ENCODE measurements around the gene KCTD17. TPM values are rescaled to one million over a fixed set of nuclear protein-coding genes. Genes with fewer than 3 reads are reported as not detected.

The KCTD17 gene
- polyA plus RNA-seq, 2 of the 4 experiments (the other 2 are of a cell fraction) = 18.7 to 37.1 TPM

DNA sequence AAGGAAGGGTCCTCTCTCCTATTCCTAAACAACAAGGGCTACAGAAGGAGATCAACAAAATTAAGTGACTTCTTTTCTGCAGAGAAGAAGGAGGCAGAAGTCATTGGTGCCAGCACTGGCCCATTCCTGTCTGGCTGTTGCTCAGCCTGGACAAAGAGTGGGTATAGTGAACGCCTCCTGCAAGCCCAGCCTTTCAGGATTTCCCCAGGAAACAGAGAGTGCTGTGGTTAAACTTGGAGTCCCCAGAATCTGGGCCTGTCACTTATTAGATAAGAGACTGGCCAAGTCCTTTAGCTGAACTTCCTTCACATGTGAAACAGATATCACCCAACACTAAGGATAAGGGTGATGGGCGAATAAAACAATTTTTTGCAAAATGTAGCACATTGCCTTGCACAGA is 43.2 kb upstream of the KCTD17 start:
- ChIA-PET POLR2A (no interaction called here), CTCF (interaction anchor here (0.9 to 1.5 kb wide), 4 partner anchors 10 to 151 kb away, joined by 3 read pairs; no protein-coding TSS in a partner anchor)
- peaks cover 8% of the 10 kb centered on the region for H3K4me1 ChIP-seq
- FAIRE-seq (no peak), ATAC-seq (no peak), DNase-seq (ENCODE audit: low read depth in 1 of 2, low spot score in 1 of 2) (no peak)
- WGBS (ENCODE audit: missing lambda C conversion rate) = 53% methylated on average over 2 of the region's 2 CpGs
- no peak for TF ChIP-seq MAZ (IDR thresholded peaks at IDR 0.05; ENCODE audit: borderline replicate concordance, low read depth, low read length)
- TF ChIP-seq, protein P1, sequence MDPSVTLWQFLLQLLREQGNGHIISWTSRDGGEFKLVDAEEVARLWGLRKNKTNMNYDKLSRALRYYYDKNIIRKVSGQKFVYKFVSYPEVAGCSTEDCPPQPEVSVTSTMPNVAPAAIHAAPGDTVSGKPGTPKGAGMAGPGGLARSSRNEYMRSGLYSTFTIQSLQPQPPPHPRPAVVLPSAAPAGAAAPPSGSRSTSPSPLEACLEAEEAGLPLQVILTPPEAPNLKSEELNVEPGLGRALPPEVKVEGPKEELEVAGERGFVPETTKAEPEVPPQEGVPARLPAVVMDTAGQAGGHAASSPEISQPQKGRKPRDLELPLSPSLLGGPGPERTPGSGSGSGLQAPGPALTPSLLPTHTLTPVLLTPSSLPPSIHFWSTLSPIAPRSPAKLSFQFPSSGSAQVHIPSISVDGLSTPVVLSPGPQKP (IDR thresholded peaks at IDR 0.05; ENCODE audit: low read depth, low read length) = no peak
- TF ChIP-seq, protein P2, sequence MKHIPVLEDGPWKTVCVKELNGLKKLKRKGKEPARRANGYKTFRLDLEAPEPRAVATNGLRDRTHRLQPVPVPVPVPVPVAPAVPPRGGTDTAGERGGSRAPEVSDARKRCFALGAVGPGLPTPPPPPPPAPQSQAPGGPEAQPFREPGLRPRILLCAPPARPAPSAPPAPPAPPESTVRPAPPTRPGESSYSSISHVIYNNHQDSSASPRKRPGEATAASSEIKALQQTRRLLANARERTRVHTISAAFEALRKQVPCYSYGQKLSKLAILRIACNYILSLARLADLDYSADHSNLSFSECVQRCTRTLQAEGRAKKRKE (CRISPR knock-in tag; IDR thresholded peaks at IDR 0.05; ENCODE audit: low read depth) = no peak
- TF ChIP-seq NPAS2 (CRISPR knock-in tag; IDR thresholded peaks at IDR 0.05; ENCODE audit: borderline replicate concordance) = no peak
- TF ChIP-seq ZFP36 (IDR thresholded peaks at IDR 0.05; ENCODE audit: borderline replicate concordance, partially characterized antibody) = no peak
- no peak for TF ChIP-seq POLR2AphosphoS2 (conservative IDR thresholded peaks at IDR 0.05; ENCODE audit: low read length)
- TF ChIP-seq NFE2L2 (conservative IDR thresholded peaks at IDR 0.05; ENCODE audit: low read length) = no peak
- TF ChIP-seq ZSCAN20 (CRISPR knock-in tag; IDR thresholded peaks at IDR 0.05) = no peak
- TF ChIP-seq HOXB5 (CRISPR knock-in tag; IDR thresholded peaks at IDR 0.05) = no peak
- TF ChIP-seq, protein P3, sequence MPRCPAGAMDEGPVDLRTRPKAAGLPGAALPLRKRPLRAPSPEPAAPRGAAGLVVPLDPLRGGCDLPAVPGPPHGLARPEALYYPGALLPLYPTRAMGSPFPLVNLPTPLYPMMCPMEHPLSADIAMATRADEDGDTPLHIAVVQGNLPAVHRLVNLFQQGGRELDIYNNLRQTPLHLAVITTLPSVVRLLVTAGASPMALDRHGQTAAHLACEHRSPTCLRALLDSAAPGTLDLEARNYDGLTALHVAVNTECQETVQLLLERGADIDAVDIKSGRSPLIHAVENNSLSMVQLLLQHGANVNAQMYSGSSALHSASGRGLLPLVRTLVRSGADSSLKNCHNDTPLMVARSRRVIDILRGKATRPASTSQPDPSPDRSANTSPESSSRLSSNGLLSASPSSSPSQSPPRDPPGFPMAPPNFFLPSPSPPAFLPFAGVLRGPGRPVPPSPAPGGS (IDR thresholded peaks at IDR 0.05) = no peak
- H3K9me3 ChIP-seq = no peaks in the 10 kb centered on the region; the same call in 2 of the 3 replicates
- H3K27ac ChIP-seq = no peak overlapping the region
- H3K4me3 ChIP-seq = no peak overlapping the region
- H3K4me2 ChIP-seq = no peak overlapping the region

DNA sequence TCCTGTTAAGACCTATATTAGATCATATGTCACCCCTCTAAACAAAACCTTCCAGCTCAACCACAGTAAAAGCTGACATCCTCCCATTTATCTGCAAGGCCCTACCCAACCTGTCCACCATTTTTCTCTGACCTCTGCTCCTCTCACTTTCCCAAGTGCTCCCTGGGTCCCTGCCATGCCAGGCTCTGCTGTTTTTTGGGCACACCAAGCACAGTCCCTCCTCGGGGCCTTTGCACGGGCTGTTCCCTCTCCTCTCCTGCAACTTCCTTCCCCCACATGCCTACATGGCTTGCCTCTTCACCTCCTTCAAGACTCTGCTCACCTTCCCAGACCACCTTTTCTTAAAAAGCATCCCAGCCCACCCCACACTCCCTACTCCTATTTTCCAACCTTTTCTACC is 42.1 kb upstream of the KCTD17 start:
- Histone ChIP-seq H3K27ac (no peak overlapping the region), H3K4me1 (peaks cover 8% of the 10 kb centered on the region), H3K9me3 (no peaks in the 10 kb centered on the region; the same call in 2 of the 3 replicates), H3K4me2 (no peak overlapping the region), H3K4me3 (no peak overlapping the region)
- 90% methylated on average over 2 of the region's 2 CpGs for WGBS (ENCODE audit: missing lambda C conversion rate)
- no peak for ATAC-seq
- no peak for DNase-seq (ENCODE audit: low read depth in 1 of 2, low spot score in 1 of 2)
- TF ChIP-seq CBX2 (IDR thresholded peaks at IDR 0.05; ENCODE audit: borderline replicate concordance, low read depth) (no peak), EHMT2 (IDR thresholded peaks at IDR 0.05; ENCODE audit: low read depth) (no peak), FOXS1 (CRISPR knock-in tag; IDR thresholded peaks at IDR 0.05) (no peak), POLR2AphosphoS2 (conservative IDR thresholded peaks at IDR 0.05; ENCODE audit: low read length) (no peak), CBX8 (IDR thresholded peaks at IDR 0.05) (no peak), ZNF302 (CRISPR knock-in tag; IDR thresholded peaks at IDR 0.05) (no peak), RCOR1 (IDR thresholded peaks at IDR 0.05; ENCODE audit: low read depth, low read length) (no peak), BHLHE40 (IDR thresholded peaks at IDR 0.05; ENCODE audit: low read depth, low read length) (no peak)
- TF ChIP-seq, protein P4, sequence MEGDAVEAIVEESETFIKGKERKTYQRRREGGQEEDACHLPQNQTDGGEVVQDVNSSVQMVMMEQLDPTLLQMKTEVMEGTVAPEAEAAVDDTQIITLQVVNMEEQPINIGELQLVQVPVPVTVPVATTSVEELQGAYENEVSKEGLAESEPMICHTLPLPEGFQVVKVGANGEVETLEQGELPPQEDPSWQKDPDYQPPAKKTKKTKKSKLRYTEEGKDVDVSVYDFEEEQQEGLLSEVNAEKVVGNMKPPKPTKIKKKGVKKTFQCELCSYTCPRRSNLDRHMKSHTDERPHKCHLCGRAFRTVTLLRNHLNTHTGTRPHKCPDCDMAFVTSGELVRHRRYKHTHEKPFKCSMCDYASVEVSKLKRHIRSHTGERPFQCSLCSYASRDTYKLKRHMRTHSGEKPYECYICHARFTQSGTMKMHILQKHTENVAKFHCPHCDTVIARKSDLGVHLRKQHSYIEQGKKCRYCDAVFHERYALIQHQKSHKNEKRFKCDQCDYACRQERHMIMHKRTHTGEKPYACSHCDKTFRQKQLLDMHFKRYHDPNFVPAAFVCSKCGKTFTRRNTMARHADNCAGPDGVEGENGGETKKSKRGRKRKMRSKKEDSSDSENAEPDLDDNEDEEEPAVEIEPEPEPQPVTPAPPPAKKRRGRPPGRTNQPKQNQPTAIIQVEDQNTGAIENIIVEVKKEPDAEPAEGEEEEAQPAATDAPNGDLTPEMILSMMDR (IDR thresholded peaks at IDR 0.05) = no peak
- no peak for FAIRE-seq
- ChIA-PET POLR2A (no interaction called here), CTCF (interaction anchor here (1.0 to 1.2 kb wide), 3 partner anchors 12 to 33 kb away, joined by 3 to 4 read pairs (median 3); no protein-coding TSS in a partner anchor)

DNA sequence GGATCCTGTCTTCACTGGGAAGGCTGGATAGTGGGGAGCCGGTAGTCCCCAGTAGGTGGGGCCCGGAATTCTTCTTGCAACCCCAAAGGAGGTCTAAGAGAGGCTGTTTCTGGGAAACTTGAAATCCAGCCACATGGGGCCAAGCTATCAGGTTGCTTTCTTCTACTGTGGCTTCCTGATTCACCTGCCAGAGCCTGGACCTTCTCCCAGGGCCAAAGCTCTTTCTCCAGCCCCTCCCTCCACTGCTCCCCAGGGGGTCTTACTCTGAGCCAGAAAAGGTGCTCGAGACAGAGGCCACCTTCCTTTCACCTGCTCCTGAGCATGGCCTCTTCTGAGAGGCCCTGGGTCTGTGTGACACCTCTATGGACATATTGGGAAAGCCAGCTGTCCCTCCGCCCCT is 41.4 kb upstream of the KCTD17 start:
- DNase-seq (ENCODE audit: low read depth in 1 of 2, low spot score in 1 of 2) (no peak), ATAC-seq (no peak), FAIRE-seq (no peak)
- Histone ChIP-seq H3K4me1 (peaks cover 8% of the 10 kb centered on the region), H3K27ac (no peak overlapping the region), H3K9me3 (no peaks in the 10 kb centered on the region; the same call in 2 of the 3 replicates), H3K4me3 (no peak overlapping the region), H3K4me2 (no peak overlapping the region)
- 68% methylated on average over 2 of the region's 4 CpGs for WGBS (ENCODE audit: missing lambda C conversion rate)
- ChIA-PET POLR2A (interaction anchor here (0.6 kb wide), 1 partner anchor 538 kb away, joined by 9 read pairs; no protein-coding TSS in a partner anchor), CTCF (interaction anchor here (0.6 to 1.4 kb wide), 4 partner anchors 8 to 34 kb away, joined by 3 to 4 read pairs (median 3); no protein-coding TSS in a partner anchor)
- no peak for TF ChIP-seq EHMT2 (IDR thresholded peaks at IDR 0.05; ENCODE audit: low read depth)
- no peak for TF ChIP-seq HEYL (CRISPR knock-in tag; IDR thresholded peaks at IDR 0.05)
- TF ChIP-seq TFCP2L1 (CRISPR knock-in tag; IDR thresholded peaks at IDR 0.05) = no peak
- no peak for TF ChIP-seq ZC3H11A (IDR thresholded peaks at IDR 0.05)
- no peak for TF ChIP-seq RFX5 (IDR thresholded peaks at IDR 0.05)
- TF ChIP-seq POLR2AphosphoS2 (conservative IDR thresholded peaks at IDR 0.05; ENCODE audit: low read length) = no peak
- no peak for TF ChIP-seq JUNB (IDR thresholded peaks at IDR 0.05)
- TF ChIP-seq HOXA7 (CRISPR knock-in tag; IDR thresholded peaks at IDR 0.05) = no peak
- no peak for TF ChIP-seq JUN (IDR thresholded peaks at IDR 0.05)
- TF ChIP-seq, protein P5, sequence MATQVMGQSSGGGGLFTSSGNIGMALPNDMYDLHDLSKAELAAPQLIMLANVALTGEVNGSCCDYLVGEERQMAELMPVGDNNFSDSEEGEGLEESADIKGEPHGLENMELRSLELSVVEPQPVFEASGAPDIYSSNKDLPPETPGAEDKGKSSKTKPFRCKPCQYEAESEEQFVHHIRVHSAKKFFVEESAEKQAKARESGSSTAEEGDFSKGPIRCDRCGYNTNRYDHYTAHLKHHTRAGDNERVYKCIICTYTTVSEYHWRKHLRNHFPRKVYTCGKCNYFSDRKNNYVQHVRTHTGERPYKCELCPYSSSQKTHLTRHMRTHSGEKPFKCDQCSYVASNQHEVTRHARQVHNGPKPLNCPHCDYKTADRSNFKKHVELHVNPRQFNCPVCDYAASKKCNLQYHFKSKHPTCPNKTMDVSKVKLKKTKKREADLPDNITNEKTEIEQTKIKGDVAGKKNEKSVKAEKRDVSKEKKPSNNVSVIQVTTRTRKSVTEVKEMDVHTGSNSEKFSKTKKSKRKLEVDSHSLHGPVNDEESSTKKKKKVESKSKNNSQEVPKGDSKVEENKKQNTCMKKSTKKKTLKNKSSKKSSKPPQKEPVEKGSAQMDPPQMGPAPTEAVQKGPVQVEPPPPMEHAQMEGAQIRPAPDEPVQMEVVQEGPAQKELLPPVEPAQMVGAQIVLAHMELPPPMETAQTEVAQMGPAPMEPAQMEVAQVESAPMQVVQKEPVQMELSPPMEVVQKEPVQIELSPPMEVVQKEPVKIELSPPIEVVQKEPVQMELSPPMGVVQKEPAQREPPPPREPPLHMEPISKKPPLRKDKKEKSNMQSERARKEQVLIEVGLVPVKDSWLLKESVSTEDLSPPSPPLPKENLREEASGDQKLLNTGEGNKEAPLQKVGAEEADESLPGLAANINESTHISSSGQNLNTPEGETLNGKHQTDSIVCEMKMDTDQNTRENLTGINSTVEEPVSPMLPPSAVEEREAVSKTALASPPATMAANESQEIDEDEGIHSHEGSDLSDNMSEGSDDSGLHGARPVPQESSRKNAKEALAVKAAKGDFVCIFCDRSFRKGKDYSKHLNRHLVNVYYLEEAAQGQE (IDR thresholded peaks at IDR 0.05) = no peak

All from A549 (cell line).